Keratinocyte (primary cell): ENCODE data around the gene TTR. TPM values are rescaled to one million over a fixed set of nuclear protein-coding genes. Genes with fewer than 3 reads are reported as not detected.
A peak's percentile ranks its signal among the peaks of the same experiment; 100 is the strongest.

Experiments used
- DNase-seq: peaks from one replicate; pipeline ENCODE4 v3.0.0-alpha.2; 2011; ENCODE audit warnings: low read depth, missing footprints, low spot score
- FAIRE-seq: peaks from 2 replicates; lab custom pipeline; 2011; peaks lifted over from hg19 to GRCh38; lab: Jason Lieb, UNC
- H2AFZ ChIP-seq: 2 replicates; pipeline ENCODE4 v1.6.0; 2012; ENCODE audit warnings: low read length, control low read depth, inconsistent platforms; ENCODE audit not compliant: control insufficient read depth
- H3K27ac ChIP-seq: 2 replicates; pipeline ENCODE4 v1.5.1; 2011; ENCODE audit warnings: low read length; ENCODE audit not compliant: control insufficient read depth, insufficient read depth
- H3K27me3 ChIP-seq: 3 replicates; pipeline ENCODE4 v1.6.0; 2011; ENCODE audit warnings: low read length; ENCODE audit not compliant: control insufficient read depth, insufficient read depth; ENCODE audit errors: extremely low read depth
- H3K36me3 ChIP-seq, 2 experiments: 2 replicates in 1 of 2; 3 replicates in 1 of 2; pipeline ENCODE4 v1.5.1; 2011; ENCODE audit warnings: low read length in 2 of 2, mild to moderate bottlenecking in 1 of 2; ENCODE audit not compliant: control insufficient read depth in 2 of 2, insufficient read depth in 2 of 2; ENCODE audit errors: extremely low read depth in 1 of 2
- H3K4me1 ChIP-seq: 3 replicates; pipeline ENCODE4 v1.5.1; 2011; ENCODE audit warnings: low read length; ENCODE audit not compliant: control insufficient read depth, insufficient read depth; ENCODE audit errors: extremely low read depth
- H3K4me2 ChIP-seq: 3 replicates; pipeline ENCODE4 v1.6.0; 2011; ENCODE audit warnings: low read depth, low read length; ENCODE audit not compliant: control insufficient read depth, insufficient read depth; ENCODE audit errors: extremely low read depth
- H3K4me3 ChIP-seq, 3 experiments: fragments of 200-600 bp in 1 of 3; sonication (generic) in 1 of 3; 2 replicates in 2 of 3; 3 replicates in 1 of 3; pipeline ENCODE4 v1.5.1; 2011 to 2016; ENCODE audit warnings: low read length in 3 of 3, mild to moderate bottlenecking in 3 of 3, control low read depth in 2 of 3, inconsistent platforms in 1 of 3, low read depth in 1 of 3, mixed read lengths in 1 of 3, mixed run types in 1 of 3, moderate library complexity in 1 of 3; ENCODE audit not compliant: control insufficient read depth in 2 of 3, insufficient read depth in 2 of 3; ENCODE audit errors: extremely low read depth in 1 of 3
- H3K79me2 ChIP-seq: 2 replicates; pipeline ENCODE4 v1.6.0; 2012; ENCODE audit warnings: low read length; ENCODE audit not compliant: control insufficient read depth, insufficient read depth
- H3K9ac ChIP-seq: 3 replicates; pipeline ENCODE4 v1.6.0; 2011; ENCODE audit warnings: low read length; ENCODE audit not compliant: control insufficient read depth, insufficient read depth; ENCODE audit errors: extremely low read depth
- H3K9me1 ChIP-seq: 3 replicates; pipeline ENCODE4 v1.6.0; 2011; ENCODE audit warnings: low read length; ENCODE audit not compliant: control insufficient read depth, insufficient read depth; ENCODE audit errors: extremely low read depth
- H3K9me3 ChIP-seq: 2 replicates; pipeline ENCODE4 v1.5.1; 2012; ENCODE audit warnings: low read depth, low read length; ENCODE audit not compliant: control insufficient read depth
- H4K20me1 ChIP-seq: 3 replicates; pipeline ENCODE4 v1.6.0; 2011; ENCODE audit warnings: low read length; ENCODE audit not compliant: control insufficient read depth, insufficient read depth; ENCODE audit errors: extremely low read depth
- CTCF ChIP-seq, 3 experiments: IDR thresholded peaks in 1 of 3; conservative IDR thresholded peaks in 1 of 3; optimal IDR thresholded peaks in 1 of 3; 2 replicates in 2 of 3; 3 replicates in 1 of 3; pipeline versions ENCODE3 to v1.5.1; 2011; ENCODE audit warnings: low read length in 3 of 3, mild to moderate bottlenecking in 3 of 3, moderate library complexity in 2 of 3, control low read depth in 1 of 3, inconsistent platforms in 1 of 3; ENCODE audit not compliant: insufficient read depth in 2 of 3; ENCODE audit errors: extremely low read depth in 1 of 3
- EZH2 ChIP-seq: IDR thresholded peaks from one replicate; pipeline ENCODE4 v1.6.1; 2012; ENCODE audit warnings: inconsistent platforms, mild to moderate bottlenecking, low read length, moderate library complexity
- dilution Hi-C: fragments of 300-500 bp; cut with MboI; formaldehyde crosslinking; loops from one replicate; pipeline ENCODE4 v1.7.0; 2020; ENCODE audit warnings: low sequenced_read_pairs; ENCODE audit not compliant: extremely low pct_ligation_motif_present
- polyA plus RNA-seq, 5 experiments: library from polyadenylated mRNA; depleted of rRNA in 3 of 5; stranded (reverse) in 3 of 5; stranded (forward) in 1 of 5; unstranded in 1 of 5; fragments of >200 nt; gene quantifications; 1 replicate in 1 of 5; 2 replicates in 3 of 5; 3 replicates in 1 of 5; pipeline versions ENCODE4 v1.2.1 to v1.2.3, GENCODE V29; 2011 to 2012; ENCODE audit warnings: missing spikeins in 2 of 5, low read depth in 1 of 5, low replicate concordance in 1 of 5

Gene TTR
- polyA plus RNA-seq, 1 donor (not counting 4 experiments of a cell fraction or from before 2014, with no cell fraction given) = not detected

GRCh38 chr18:31610286-31611205 is 18.9 kb downstream of the TTR start:
- Histone ChIP-seq H3K36me3 (no peaks in the 10 kb centered on the region), H3K27ac (no peak overlapping the region), H2AFZ (no peak overlapping the region), H3K4me3 (no peak overlapping the region), H3K9me3 (no peaks in the 10 kb centered on the region), H3K4me1 (no peaks in the 10 kb centered on the region), H4K20me1 (no peaks in the 10 kb centered on the region), H3K9me1 (no peaks in the 10 kb centered on the region), H3K79me2 (no peaks in the 10 kb centered on the region), H3K9ac (no peak overlapping the region), H3K4me2 (no peak overlapping the region), H3K27me3 (no peaks in the 10 kb centered on the region)
- DNase-seq (no peak), FAIRE-seq (peak; percentile 17)
- TF ChIP-seq EZH2 = no peak
- TF ChIP-seq CTCF (optimal IDR thresholded peaks at IDR 0.05 in 1 of 3, IDR thresholded peaks at IDR 0.05 in 1 of 3, conservative IDR thresholded peaks at IDR 0.05 in 1 of 3; ENCODE audit: extremely low read depth in 1 of 3, insufficient read depth in 2 of 3, low read length in 3 of 3) = peak; percentile 41 to 47 (median 42)
- dilution Hi-C loops = no loop called here

GRCh38 chr18:31611511-31611910 is 19.8 kb downstream of the TTR start:
- Histone ChIP-seq H3K4me1 (no peaks in the 10 kb centered on the region), H3K4me3 (no peak overlapping the region), H3K4me2 (no peak overlapping the region), H4K20me1 (no peaks in the 10 kb centered on the region), H3K27me3 (no peaks in the 10 kb centered on the region), H3K79me2 (no peaks in the 10 kb centered on the region), H3K36me3 (no peaks in the 10 kb centered on the region), H3K9me3 (no peaks in the 10 kb centered on the region), H2AFZ (no peak overlapping the region), H3K27ac (no peak overlapping the region), H3K9ac (no peak overlapping the region), H3K9me1 (no peaks in the 10 kb centered on the region)
- DNase-seq (no peak), FAIRE-seq (no peak)
- TF ChIP-seq EZH2 (no peak), CTCF (optimal IDR thresholded peaks at IDR 0.05 in 1 of 3, IDR thresholded peaks at IDR 0.05 in 1 of 3, conservative IDR thresholded peaks at IDR 0.05 in 1 of 3; ENCODE audit: extremely low read depth in 1 of 3, insufficient read depth in 2 of 3, low read length in 3 of 3) (no peak)
- dilution Hi-C loops = no loop called here
